HG03039 (cell line): ENCODE data around the gene NAV3.
"Not testable (repeated sequence)": the region's sequence is repeated elsewhere in the genome, so short reads cannot be mapped to it uniquely, and the experiment has no call there.

Experiments
- ATAC-seq: cut with Tn5 transposase; IDR thresholded peaks from one replicate; pipeline ENCODE4 v1.9.1; 2021; ENCODE audit warnings: mild to moderate bottlenecking, moderate library complexity; ENCODE audit not compliant: unreplicated experiment

The NAV3 gene

GRCh38 chr12:78229591-78230101, 399.0 kb downstream of the NAV3 start:
- peak; percentile 97 for ATAC-seq

DNA sequence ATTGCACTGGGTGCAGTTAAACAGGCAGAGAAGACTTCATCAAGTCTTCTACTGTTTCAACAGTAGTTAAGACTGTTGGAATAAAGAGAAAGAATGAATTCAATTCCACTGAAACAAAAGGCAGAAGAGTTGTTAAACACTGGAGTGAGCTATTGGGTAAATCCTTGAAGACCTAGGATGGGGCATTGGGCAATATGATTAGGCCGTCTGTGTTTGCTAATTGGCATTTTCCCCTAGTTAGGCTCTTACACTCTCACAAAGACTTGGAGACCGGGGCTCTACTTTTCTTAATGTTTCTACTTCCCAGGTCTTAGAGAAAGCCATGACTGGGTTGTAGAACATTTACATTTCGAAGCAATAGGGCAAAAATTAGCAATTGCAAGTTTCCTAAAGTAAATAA, 402.1 kb downstream of the NAV3 start:
- ATAC-seq: no peak

GRCh38 chr12:78236264-78236663, 405.6 kb downstream of the NAV3 start:
- no peak for ATAC-seq

DNA sequence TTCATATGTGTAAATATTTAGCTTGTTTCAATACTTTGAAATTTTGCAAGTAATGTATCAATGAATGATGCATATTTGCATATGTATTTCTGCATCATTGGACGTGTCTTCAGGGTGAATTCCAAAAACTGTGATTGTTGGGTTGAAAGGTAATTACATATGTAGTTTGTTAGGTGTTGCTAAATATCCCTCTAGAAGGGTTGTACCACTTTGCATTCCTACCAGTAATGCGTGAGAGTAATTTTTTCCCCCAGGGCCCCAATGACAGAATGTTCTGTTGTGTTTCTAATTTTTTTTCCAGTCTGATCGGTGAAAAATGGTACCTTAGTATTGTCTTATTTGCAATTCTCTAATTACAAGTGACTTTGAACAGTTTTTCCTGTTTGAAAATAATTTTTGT, 408.9 kb downstream of the NAV3 start:
- ATAC-seq: no peak

DNA sequence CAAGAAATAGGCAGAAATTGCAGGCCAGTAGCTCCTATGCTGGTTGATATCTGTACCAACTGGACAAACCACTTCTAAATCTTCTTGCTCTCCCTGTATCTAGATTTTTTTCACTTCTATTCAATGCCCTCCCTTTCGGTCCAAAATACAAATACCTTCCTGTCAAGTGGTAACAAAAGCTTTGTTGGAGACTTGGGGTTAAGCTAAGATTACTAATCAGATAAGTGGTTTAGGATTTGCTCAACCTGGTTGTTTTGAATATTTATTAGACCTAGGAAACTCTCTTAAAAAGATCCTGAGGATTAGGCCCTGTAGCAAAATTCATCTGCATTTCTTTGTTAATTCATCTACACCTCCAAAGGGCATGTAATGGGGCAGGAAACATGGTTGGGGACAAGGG, 410.1 kb downstream of the NAV3 start:
- ATAC-seq: no peak

DNA sequence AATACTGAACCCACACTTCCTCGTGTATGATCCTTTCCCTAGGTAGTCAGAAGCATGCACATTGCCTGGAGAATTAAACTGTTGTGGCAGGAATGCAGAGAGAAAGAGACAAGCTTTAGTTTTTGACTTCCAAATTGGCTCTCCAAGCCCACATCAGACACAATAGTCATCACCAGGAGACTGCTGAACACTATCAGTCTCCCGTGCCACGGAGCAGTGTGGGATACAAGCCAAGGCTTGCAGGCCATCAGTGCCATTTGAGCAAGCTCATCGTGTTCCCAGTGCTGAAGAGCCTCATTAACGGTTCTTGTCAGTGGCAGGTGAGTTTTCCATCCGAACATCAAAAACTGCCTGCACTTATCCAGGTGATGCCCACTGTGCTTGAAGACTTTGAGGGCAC, 410.8 kb downstream of the NAV3 start:
- no peak for ATAC-seq

- ATAC-seq: no peak
Observed at GRCh38 chr12:78244916-78245507, 414.3 kb downstream of the NAV3 start.

- no peak for ATAC-seq
Observed at GRCh38 chr12:78248321-78248720, 417.6 kb downstream of the NAV3 start.

DNA sequence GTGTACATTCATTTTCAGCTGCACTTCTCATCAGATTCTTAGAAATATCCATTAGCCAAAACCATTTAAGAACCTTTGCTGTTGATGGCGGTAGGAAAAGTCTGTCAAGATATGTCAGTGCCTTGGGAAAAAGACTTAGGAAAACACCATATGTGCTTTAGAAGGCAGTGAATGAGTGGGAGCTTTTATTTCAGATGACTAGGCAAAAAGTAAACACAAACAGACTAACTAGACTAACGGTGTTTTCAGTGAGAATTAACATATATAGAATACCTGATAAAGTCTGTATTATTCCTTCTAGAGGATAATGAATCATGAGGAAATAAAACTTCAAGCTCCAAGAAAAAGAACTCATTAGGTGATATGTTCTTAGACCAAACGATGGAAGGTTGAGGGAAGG, 418.9 kb downstream of the NAV3 start:
- ATAC-seq: no peak

- ATAC-seq: not testable (repeated sequence)
Observed at GRCh38 chr12:78257662-78258061, 427.0 kb downstream of the NAV3 start.

GRCh38 chr12:78260976-78261375, 430.3 kb downstream of the NAV3 start:
- no peak for ATAC-seq

GRCh38 chr12:78261901-78262300, 431.2 kb downstream of the NAV3 start:
- ATAC-seq: no peak
